ENCODE measurements around the gene PRG2.

- TF ChIP-seq CTCF (IDR thresholded peaks at IDR 0.05; ENCODE audit: low read depth, low read length) = no peak
- no peak for TF ChIP-seq POLR2A (IDR thresholded peaks at IDR 0.05; ENCODE audit: extremely low read depth, insufficient read length)
- TF ChIP-seq, protein P1, sequence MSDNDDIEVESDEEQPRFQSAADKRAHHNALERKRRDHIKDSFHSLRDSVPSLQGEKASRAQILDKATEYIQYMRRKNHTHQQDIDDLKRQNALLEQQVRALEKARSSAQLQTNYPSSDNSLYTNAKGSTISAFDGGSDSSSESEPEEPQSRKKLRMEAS (IDR thresholded peaks at IDR 0.05; ENCODE audit: low read depth, low read length) = no peak
- no peak for TF ChIP-seq MYC (IDR thresholded peaks at IDR 0.05; ENCODE audit: low read depth, low read length)
Observed at GRCh38 chr11:57421066-57421465, 30.6 kb upstream of the PRG2 start.

Data from NB4 (cell line).